Measurements from ENCODE around the gene RABIF.
"Not testable (repeated sequence)": the region's sequence is repeated elsewhere in the genome, so short reads cannot be mapped to it uniquely, and the experiment has no call there.

The RABIF gene

DNA sequence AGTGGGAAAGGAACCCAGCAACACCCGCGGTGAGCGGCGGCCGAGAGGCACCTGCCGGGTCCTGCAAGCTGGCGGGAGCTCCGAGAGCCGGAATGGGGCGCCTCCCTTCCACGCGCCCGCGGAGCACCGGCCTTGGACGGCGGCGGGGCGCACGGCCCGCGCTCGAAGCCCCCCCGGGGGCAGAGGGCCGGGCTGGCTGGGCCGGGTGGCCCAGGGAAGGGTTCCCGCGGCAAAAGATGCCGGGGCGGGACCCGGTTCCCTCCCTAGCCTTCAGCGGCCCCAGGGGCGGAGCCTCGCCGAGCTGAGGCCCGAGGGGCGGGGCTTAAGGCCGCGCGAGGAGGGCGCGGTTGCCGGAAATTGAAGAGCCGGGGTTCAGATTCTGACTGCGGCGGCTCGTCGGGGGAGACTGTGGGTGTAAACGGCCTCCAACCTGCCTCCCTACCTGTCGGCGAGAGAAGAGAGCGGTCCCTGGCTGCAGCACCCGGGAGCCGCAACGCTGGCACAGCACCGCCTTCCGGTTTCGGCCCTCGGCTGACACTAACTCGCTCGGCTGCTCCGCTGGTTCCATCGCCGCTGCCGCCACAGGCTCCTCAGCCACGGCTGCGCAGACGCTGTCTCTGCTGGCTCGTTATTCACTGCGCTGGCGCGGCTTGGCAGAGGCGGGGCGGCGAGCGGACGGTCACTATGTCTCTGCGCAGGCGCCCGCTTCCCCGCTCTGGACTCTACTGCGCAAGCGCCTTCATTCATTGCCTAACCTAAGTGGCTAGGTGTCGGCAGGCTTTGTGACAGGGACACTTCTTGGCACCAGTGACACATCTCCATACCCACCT, at the start of gene RABIF:
RABIF (minus strand) TSS at position 619 of the 830 bp plus-strand sequence; CDS start at position 568, 51 bp downstream.
- DNase-seq = peak; percentile 98

GRCh38 chr1:202938287-202938925, 49.5 kb upstream of the RABIF start:
- DNase-seq = no peak

- DNase-seq = not testable (repeated sequence)
Measured at GRCh38 chr1:202936409-202936808, 47.5 kb upstream of the RABIF start.

GRCh38 chr1:202935844-202936243, 46.9 kb upstream of the RABIF start:
- DNase-seq = no peak

DNA sequence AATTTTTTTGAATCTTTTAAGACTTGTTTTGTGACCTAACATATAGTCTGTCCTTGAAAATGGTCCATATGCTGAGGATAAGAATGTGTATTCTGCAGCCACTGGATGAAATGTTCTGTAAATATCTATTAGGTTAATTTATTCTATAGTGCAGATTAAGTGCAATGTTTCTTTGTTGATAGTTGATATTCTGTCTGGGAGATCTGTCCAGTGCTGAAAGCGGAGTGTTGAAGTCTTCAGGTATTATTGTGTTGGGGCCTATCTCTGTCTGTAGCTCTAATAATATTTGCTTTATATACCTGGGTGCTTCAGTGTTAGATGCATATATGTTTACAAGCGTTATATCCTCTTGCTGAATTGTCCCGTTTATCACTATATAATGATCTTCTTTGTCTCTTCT, 45.8 kb upstream of the RABIF start:
- DNase-seq = no peak

- no peak for DNase-seq
Measured at GRCh38 chr1:202932476-202932875, 43.5 kb upstream of the RABIF start.

DNA sequence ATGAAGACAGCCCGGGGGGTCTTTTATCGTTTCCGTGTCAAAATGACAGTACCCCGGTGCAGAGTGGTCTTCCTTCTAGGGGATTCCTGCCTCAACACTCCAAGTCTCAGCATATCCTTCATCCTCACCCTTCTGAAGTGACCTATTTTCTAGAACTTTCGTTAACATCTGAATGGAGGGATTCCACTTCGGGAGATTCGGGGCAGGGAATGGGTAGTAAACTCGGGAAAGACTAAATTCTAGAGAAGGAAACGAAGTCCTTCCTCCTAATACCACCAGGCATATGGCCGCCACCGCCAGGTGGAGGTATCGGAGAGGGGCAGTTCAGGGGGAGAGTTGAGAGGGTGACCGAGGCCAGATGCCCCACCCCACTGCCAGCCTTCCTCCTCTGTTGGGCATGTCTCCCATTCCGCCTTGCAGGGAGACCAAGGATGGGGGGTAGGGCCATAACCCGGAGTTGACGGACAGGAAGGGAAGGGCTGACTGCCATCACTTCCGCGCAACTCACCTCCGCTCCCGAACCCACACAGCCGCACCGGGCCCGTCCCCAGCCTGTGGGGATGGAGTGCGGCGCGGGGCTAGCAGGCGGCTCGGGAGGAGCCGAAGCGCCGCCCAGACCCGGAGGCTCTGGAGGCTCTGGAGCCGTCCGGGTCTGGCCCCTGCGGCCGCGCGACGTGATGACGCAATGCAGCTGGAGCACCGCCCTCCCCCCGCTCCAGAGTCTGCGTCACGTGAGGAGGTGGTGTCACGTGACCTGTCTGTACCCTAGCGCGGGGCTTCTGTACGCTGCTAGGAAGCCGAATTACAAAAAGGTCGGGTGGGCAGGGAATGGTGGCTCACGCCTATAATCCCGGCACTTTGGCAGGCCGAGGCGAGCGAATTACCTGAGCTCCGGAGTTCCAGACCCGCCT, 37.9 kb upstream of the RABIF start, which contains the start of gene KLHL12:
KLHL12 (minus strand) TSS at position 654 of the 911 bp plus-strand sequence. CDS start 2,072 bp downstream, outside the sequence.
- DNase-seq = peak; percentile 94

GRCh38 chr1:202923533-202923932, 34.6 kb upstream of the RABIF start:
- DNase-seq = no peak

DNA sequence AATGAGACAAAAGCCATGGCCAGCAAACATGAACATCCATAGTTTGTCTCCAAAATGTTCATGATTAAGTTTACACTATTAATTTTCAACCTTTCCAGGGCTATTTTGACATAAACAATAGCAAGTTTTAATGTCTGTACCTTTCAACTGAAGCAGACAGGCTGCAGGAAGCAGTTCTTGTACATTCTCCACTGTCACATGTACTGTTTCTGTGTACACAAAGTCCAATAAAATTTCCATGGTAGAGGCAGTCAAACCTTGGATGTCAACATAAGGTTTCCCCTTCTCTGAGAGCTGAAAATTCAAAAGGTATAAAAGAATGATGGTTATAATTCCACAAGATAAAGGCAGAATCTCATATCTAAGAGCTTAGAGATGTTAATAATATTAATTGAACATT, 30.7 kb upstream of the RABIF start:
- no peak for DNase-seq

DNA sequence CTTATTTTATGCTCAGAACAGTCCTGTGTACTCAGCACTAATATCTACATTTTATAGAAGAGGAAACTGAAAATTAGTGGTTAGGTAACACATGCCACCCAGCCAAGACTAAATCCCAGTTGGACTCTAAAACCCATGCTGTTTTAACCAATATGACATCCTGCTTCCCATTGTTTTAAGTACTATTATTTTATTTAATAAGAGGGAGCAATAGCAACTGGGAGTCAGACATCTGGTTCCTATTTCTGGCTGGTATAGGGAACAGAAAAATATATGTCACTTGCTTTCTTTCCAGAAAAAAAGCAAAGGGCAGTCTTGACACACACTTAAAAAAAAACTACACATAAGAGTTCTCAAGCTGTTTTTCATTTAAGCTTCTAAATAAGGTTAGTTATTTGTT, 26.2 kb upstream of the RABIF start:
- DNase-seq = no peak

DNA sequence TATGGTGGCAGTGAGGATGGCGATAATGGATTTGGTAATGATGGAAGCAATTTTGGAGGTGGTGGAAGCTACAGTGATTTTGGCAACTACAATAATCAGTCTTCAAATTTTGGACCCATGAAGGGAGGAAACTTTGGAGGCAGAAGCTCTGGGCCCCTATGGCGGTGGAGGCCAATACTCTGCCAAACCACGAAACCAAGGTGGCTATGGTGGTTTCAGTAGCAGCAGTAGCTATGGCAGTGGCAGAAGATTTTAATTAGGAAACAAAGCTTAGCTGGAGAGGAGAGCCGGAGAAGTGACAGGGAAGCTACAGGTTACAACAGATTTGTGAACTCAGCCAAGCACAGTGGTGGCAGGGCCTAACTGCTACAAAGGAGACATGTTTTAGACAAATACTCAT, 23.5 kb upstream of the RABIF start:
- DNase-seq = not testable (repeated sequence)

DNA sequence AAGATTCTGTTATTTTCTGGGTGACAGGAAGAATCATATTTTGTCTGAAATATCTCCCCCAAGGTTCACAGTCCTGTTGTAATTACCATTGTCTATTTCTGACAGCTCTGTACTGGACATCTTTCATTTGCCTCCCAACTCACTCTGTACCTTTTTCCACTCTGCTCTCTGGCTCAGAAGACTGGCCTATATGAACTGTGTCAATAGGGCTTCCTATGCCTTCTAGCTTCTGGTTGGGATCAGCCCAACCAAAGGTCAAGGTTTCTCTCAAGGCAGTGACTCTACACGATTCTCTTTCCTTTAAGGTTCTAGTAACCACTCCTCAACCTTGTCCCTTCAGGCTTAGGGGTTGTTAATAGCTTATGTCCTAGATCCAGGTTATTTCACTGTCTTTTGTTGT, 20.5 kb upstream of the RABIF start:
- DNase-seq = no peak

DNA sequence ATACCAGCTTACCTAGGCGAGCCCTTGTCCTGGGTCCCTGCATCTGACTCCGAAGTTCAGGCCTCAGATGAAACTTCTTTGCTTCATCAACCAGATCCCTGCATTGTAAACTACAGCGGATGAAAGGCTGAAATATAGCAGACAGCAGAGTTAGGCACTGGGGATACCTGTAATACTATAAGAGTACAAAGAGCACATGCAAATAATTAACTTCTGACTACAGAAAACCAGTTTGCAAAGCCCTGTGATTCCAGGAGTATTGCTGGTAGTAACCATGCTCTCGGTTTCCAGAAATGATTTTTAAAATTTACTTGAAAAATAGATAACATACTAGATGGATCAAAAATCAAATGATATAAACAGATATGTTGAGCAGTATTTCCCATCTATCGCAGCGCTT, 20.0 kb upstream of the RABIF start:
- DNase-seq = no peak

DNA sequence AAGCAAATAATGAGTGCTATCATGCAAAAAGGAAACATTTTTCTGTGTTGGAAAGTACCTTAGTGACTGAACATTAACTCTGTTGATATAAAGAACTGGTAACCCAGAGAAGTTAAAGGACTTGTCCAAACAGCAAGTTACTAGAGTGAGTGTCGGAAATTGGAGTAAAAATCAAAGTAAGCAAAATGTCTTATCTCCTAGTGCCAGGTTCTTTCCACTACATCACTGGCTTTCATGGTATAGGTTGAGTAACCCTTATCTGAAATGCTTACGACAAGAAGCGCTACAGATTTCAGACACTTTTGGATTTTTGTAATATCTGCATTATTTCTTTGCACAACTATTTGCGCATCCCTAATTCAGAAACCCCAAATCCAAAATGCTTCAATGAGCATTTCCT, 16.4 kb upstream of the RABIF start:
- no peak for DNase-seq

GRCh38 chr1:202903808-202904207, 14.9 kb upstream of the RABIF start:
- not testable (repeated sequence) for DNase-seq

DNA sequence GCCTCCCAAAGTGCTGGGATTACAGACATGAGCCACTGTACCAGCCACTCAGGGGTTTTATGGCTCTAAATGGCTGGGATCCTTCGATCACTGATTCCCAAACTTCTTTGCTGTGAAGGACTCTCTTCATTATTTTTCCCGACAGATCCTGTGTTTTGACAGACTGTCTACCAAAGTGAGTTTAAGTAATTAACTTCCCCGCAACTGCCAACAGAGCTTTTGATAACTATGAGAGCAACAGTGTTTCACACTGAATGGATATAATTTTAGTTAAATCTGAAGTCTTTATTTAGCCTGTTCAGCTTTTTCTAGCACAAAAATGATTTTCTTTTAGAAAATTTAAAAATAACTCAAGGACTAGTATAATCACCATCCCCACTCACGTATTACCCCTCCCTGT, 12.6 kb upstream of the RABIF start:
- no peak for DNase-seq

DNA sequence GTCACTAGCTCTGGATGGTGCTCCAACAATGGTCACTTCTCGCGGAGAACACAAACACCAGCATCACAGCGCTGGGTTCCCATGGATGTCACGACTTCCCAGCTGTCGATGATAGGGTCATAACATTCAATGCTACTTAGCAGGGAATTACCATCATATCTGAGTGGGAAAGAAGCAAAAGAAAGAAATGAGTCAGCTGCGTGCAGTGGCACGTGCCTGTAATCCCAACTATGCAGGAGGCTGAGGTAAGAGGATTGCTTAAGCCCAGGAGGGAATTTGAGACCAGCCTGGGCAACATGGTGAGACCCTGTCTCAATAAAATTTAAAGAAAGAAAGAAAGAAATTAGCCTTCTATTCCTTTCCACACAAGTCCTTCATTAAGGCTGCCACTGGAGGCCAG, 3.6 kb upstream of the RABIF start:
- no peak for DNase-seq

- no peak for DNase-seq
Measured at GRCh38 chr1:202890392-202890791, 1.4 kb upstream of the RABIF start.

GRCh38 chr1:202888221-202888530, 773 bp downstream of the RABIF start:
- no peak for DNase-seq

DNA sequence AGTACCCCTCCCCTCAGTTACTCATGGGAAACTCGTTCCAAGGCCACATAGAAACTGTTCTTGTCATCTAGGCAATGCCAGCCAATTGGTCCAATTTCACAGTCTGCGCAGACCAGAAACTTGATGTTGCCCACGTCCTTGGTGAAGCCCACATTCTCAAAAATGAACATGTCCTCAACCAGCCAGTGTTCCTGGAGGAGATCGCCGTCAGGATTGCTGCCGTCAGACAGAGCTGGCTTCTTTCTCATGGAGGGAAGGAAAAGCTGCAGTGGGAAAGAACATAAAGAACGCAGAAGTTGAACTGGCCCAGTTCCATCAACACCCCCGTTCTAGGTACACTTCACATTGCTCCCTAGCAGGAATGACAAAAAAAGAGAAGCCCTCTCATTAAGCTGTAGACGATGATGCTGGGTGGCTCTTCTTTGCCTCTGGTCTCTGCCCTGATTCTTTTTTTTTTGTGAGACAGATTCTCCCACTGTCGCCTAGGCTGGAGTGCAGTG, 7.9 kb downstream of the RABIF start:
- DNase-seq = no peak

- no peak for DNase-seq
Measured at GRCh38 chr1:202880062-202880461, 8.9 kb downstream of the RABIF start.

- no peak for DNase-seq
Measured at GRCh38 chr1:202879128-202879527, 9.8 kb downstream of the RABIF start.

DNA sequence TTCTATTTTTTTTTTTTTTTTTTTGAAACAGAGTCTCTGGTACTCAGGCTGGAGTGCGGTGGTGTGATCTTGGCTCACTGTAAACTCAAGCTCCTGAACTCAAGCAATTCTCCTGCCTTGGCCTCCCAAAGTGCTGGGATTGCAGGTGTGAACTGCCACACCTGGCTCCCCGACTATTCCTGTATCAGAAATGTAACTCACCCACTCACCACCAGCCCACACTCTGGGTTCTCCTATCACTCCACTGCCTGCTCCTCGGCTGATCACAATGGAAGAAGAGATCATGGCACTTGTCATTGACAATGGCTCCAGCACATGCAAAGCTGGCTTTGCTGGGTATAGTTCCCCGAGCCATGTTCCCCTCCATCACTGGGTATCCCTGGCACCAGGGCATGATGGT, 15.9 kb downstream of the RABIF start:
- no peak for DNase-seq
